Stimulated activated CD4-positive, alpha-beta T cell treated with anti-CD3 and anti-CD28 coated beads, Interleukin-4, amount 100 ng/mL, for 1 hour (primary cell): ENCODE results near the gene DRD4.
"Not testable (repeated sequence)": the region's sequence is repeated elsewhere in the genome, so short reads cannot be mapped to it uniquely, and the experiment has no call there.

Experiments used
- DNase-seq: peaks from one replicate; pipeline ENCODE4 v3.0.0-alpha.2; 2020

Gene DRD4

GRCh38 chr11:680970-681369, 43.9 kb downstream of the DRD4 start:
- no peak for DNase-seq

- DNase-seq, result no peak
Observed at GRCh38 chr11:686451-687243, 49.6 kb downstream of the DRD4 start.

GRCh38 chr11:687751-688150, 50.7 kb downstream of the DRD4 start:
- DNase-seq, result no peak

- no peak for DNase-seq
Observed at GRCh38 chr11:688681-689080, 51.6 kb downstream of the DRD4 start.

GRCh38 chr11:689625-690024, 52.6 kb downstream of the DRD4 start:
- DNase-seq, result no peak

- not testable (repeated sequence) for DNase-seq
Observed at GRCh38 chr11:690244-690643, 53.2 kb downstream of the DRD4 start.
